Central memory CD8-positive, alpha-beta T cell (primary cell): Measurements from ENCODE around the gene SGMS1.

Source experiments
- ATAC-seq: fragments of 150-1000 bp; cut with Tn5 transposase; replicated peaks from 2 replicates; pipeline ENCODE4 v1.10.0; 2022; ENCODE audit warnings: mild to moderate bottlenecking, moderate FRiP score, moderate number of reproducible peaks; ENCODE audit not compliant: poor library complexity, severe bottlenecking; ENCODE audit errors: extremely low read depth
- DNase-seq, 2 donors: peaks; one replicate each; pipeline ENCODE4 v3.0.0; 2021; ENCODE audit warnings: low spot score in 2 of 2
- H3K27ac Mint-ChIP-seq: one replicate; pipeline ENCODE4 v1.8.0; 2022; ENCODE audit warnings: low read depth, mild to moderate bottlenecking, moderate library complexity, mixed read lengths
- H3K27me3 Mint-ChIP-seq: one replicate; pipeline ENCODE4 v1.8.0; 2022; ENCODE audit warnings: mixed read lengths
- H3K36me3 Mint-ChIP-seq: one replicate; pipeline ENCODE4 v1.8.0; 2022; ENCODE audit warnings: mild to moderate bottlenecking, moderate library complexity, mixed read lengths; ENCODE audit not compliant: insufficient read depth
- H3K4me1 Mint-ChIP-seq: one replicate; pipeline ENCODE4 v1.8.0; 2022; ENCODE audit warnings: mixed read lengths
- H3K4me3 Mint-ChIP-seq: one replicate; pipeline ENCODE4 v1.8.0; 2022; ENCODE audit warnings: mild to moderate bottlenecking, moderate library complexity, mixed read lengths
- H3K9me3 Mint-ChIP-seq: one replicate; pipeline ENCODE4 v1.8.0; 2022; ENCODE audit warnings: mixed read lengths

Gene SGMS1

DNA sequence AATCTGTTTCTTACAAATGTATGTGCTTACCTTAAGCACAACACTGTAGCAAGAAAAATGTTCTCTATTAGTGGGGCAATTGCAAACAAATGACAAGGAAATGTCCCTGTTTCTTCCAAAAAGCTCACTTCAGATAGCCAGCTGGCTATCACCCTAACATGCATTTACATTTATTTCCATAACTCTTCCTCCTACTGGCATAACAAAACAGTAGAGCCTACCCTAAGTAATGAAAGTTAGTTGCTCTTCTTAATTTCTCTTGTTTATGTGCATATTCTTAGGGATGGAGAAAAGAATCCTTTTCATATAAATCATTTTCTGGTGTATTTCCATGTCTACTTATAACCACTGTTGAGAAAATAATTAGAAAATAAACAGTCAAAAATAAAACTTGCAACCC is 100.4 kb downstream of the SGMS1 start:
- DNase-seq (no peak), ATAC-seq (no peak)
- H3K4me1 Mint-ChIP-seq: peaks cover 44% of the 10 kb centered on the region
- no peak overlapping the region for H3K4me3 Mint-ChIP-seq
- no peaks in the 10 kb centered on the region for H3K9me3 Mint-ChIP-seq
- peaks cover 6% of the 10 kb centered on the region for H3K36me3 Mint-ChIP-seq
- no peaks in the 10 kb centered on the region for H3K27me3 Mint-ChIP-seq
- no peak overlapping the region for H3K27ac Mint-ChIP-seq

DNA sequence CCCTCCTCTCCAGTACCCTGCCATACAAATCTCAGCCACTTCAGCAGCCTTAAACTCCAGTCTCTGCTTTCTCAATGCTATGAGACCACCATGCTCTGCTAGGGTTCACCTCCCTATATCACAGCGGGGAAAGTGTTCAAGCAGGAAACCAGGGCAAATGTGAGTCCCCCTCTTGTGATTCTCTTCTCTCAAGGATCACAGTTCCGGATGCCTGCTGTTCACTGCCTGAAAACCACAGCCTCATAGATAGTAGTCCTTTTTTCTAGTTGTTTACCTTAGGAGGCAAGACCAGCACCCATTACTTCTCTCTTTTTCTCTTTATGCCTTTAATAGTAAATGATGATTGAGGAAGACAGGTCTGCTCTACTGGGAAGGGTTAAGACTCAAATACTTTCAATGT is 100.8 kb downstream of the SGMS1 start:
- H3K9me3 Mint-ChIP-seq: no peaks in the 10 kb centered on the region
- no peak for ATAC-seq
- H3K27me3 Mint-ChIP-seq: no peaks in the 10 kb centered on the region
- no peak for DNase-seq
- peaks cover 6% of the 10 kb centered on the region for H3K36me3 Mint-ChIP-seq
- H3K27ac Mint-ChIP-seq: peak overlapping the region; percentile 81
- H3K4me3 Mint-ChIP-seq: no peak overlapping the region
- H3K4me1 Mint-ChIP-seq: peaks cover 43% of the 10 kb centered on the region

DNA sequence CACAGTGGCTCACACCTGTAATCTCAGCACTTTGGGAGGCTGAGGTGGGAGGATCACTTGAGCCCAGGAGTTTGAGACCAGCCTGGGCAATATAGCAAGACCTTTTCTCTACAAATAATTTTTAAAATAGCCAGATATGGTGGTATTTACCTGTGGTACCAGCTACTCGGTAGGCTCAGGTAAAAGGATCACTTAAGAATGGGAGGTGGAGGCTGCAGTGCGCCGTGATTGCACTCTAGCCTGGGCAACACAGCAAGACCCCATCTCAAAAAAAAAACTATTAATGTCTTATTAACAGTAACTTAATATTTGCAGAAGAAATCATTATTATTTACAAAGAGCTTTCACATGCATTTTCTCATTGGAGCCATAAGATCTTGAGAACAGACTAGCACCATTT is 103.6 kb downstream of the SGMS1 start:
- H3K27me3 Mint-ChIP-seq: no peaks in the 10 kb centered on the region
- H3K4me1 Mint-ChIP-seq: peaks cover 46% of the 10 kb centered on the region
- no peak overlapping the region for H3K4me3 Mint-ChIP-seq
- ATAC-seq (no peak), DNase-seq (no peak)
- H3K9me3 Mint-ChIP-seq: no peaks in the 10 kb centered on the region
- peaks cover 8% of the 10 kb centered on the region for H3K36me3 Mint-ChIP-seq
- no peak overlapping the region for H3K27ac Mint-ChIP-seq

DNA sequence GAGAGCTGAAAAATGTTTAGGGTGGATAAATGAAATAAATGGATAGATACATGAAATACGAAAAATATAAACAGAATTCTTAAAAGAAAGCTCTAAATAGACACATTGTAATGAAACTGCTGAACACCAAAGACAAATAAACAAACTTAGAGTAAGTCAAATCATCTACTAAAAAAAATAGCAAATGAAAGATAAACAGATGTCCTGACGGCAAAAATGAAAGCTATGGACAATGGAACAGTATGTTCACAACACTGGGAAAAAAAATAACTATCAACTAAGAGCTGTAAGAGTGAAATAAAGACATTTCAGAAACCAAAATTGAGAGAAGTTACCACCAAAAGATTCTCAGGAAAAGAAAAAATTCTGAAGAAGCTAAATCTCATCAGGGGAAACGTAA is 106.1 kb downstream of the SGMS1 start:
- Mint-ChIP-seq H3K4me1 (peaks cover 47% of the 10 kb centered on the region), H3K27me3 (no peaks in the 10 kb centered on the region), H3K36me3 (peaks cover 13% of the 10 kb centered on the region), H3K9me3 (no peaks in the 10 kb centered on the region), H3K4me3 (no peak overlapping the region), H3K27ac (peak overlapping the region; percentile 50)
- DNase-seq (no peak), ATAC-seq (no peak)

DNA sequence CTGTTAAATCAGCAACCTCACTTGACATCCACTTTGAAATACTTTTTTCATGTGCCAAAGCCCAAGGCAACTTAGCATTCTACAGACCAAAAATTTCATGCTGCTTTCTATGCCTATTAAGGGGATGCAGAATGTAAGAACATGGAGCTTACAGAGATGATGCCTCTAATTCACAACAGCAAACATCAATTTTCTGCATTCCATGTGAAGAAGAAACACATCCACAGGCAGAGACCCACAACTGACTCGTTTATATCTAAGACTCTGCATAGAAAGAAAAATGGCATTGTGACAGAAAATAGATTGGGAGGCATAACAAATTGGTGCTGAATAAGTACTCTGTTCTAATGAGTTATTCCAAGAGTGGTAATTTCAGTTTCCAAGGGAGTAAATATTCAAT is 107.6 kb downstream of the SGMS1 start:
- ATAC-seq: no peak
- Mint-ChIP-seq H3K36me3 (peaks cover 15% of the 10 kb centered on the region), H3K27me3 (no peaks in the 10 kb centered on the region), H3K9me3 (no peaks in the 10 kb centered on the region), H3K4me3 (no peak overlapping the region), H3K27ac (peak overlapping the region; percentile 50), H3K4me1 (peaks cover 47% of the 10 kb centered on the region)
- DNase-seq: no peak

DNA sequence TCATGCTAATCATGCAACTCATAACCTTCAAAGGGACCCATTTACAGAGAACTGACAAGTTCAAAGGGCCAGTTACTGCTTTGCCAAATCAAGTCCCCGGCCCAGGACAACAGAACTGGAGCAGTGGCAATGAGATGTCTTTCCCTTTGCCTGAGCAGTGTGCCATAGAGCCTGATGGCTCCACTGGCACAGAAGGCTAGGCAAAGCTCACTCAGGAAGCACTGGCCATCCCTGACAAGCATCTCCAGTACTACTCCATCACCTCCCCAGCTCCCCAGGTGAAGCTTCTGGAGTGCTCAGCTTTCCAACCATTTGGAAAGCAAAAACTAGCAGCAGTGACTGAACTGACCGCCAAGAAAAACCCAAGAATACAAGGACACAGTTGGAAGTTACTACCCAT is 108.3 kb downstream of the SGMS1 start:
- peaks cover 55% of the 10 kb centered on the region for H3K4me1 Mint-ChIP-seq
- peaks cover 18% of the 10 kb centered on the region for H3K36me3 Mint-ChIP-seq
- no peaks in the 10 kb centered on the region for H3K9me3 Mint-ChIP-seq
- no peak overlapping the region for H3K27ac Mint-ChIP-seq
- H3K27me3 Mint-ChIP-seq: no peaks in the 10 kb centered on the region
- DNase-seq (no peak), ATAC-seq (no peak)
- H3K4me3 Mint-ChIP-seq: no peak overlapping the region

DNA sequence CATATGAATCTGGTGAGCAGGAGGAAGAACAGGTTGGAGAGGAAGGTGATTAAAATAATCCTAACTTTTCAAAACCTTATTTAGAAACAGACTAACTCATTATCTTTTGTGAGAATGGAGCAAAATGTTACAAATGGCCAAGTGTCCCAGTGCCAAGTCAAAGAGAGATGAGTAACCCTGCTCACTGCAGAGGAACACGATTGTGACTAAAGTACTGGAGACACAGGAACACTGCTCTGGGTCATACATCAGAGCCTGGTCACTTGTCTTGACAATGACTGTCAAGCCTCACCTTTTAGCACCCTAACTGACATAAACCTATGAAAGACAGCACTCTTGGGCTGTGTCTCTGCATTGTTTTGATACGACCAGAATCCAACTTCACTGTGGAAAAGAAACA is 108.8 kb downstream of the SGMS1 start:
- H3K36me3 Mint-ChIP-seq: peaks cover 19% of the 10 kb centered on the region
- peaks cover 59% of the 10 kb centered on the region for H3K4me1 Mint-ChIP-seq
- no peaks in the 10 kb centered on the region for H3K9me3 Mint-ChIP-seq
- H3K27me3 Mint-ChIP-seq: no peaks in the 10 kb centered on the region
- DNase-seq (no peak), ATAC-seq (no peak)
- H3K4me3 Mint-ChIP-seq: no peak overlapping the region
- H3K27ac Mint-ChIP-seq: no peak overlapping the region

DNA sequence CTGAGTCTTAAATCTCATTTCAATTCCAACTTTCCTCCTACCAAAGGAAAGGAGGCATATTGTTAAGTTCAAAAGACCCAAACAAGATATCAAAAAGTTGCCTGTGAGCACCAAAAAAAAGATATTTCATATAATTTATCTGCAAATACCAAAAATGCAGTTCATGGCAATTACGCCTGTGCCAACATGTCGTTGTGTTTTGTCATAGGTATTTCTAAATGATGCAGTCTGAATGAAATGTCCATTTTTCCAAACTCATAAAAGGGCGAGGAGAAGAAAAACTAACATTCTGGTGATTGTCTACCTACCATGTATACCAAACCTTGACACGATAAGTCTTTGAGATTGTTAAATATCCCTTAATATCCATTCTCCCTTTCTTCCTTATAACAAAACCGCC is 109.8 kb downstream of the SGMS1 start:
- Mint-ChIP-seq H3K36me3 (peaks cover 14% of the 10 kb centered on the region), H3K9me3 (no peaks in the 10 kb centered on the region), H3K4me3 (no peak overlapping the region), H3K4me1 (peaks cover 68% of the 10 kb centered on the region), H3K27ac (no peak overlapping the region), H3K27me3 (no peaks in the 10 kb centered on the region)
- DNase-seq: no peak
- ATAC-seq: no peak

DNA sequence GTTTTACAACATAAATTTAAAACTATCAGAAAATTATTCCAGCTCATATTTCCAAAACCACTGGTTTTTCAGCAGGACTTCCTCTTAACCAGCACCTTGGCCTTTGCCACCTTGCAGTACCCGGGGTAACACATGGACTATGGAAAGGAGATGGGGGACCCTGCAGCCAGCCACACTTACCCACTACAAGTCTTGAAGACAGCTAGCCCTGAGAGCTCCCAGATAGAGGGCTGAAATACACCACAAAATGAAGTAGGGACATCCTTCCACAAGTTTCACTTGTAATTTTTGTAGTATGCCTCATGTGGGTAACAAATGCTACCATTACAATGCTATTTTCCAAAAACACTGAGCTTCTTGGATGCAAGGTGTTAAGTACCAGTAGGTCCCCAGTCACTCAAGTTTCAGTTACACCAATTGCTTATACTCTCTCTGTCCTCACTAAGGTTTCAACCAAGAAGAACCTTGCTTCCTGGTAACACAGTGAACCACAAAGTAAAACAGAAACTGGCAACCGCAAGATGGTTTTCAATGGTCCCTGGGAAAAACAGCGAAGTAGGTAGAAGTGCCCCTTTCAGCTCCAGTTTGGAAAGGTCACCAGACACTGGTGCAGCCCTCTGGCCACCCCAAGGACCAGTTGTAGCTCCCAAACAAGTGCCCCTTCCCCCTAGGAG is 110.9 kb downstream of the SGMS1 start:
- H3K9me3 Mint-ChIP-seq: no peaks in the 10 kb centered on the region
- H3K36me3 Mint-ChIP-seq: peaks cover 14% of the 10 kb centered on the region
- ATAC-seq (peak; percentile 59), DNase-seq (no peak)
- peak overlapping the region; percentile 74 for H3K4me3 Mint-ChIP-seq
- H3K4me1 Mint-ChIP-seq: peaks cover 75% of the 10 kb centered on the region
- no peaks in the 10 kb centered on the region for H3K27me3 Mint-ChIP-seq
- peak overlapping the region; percentile 61 for H3K27ac Mint-ChIP-seq

DNA sequence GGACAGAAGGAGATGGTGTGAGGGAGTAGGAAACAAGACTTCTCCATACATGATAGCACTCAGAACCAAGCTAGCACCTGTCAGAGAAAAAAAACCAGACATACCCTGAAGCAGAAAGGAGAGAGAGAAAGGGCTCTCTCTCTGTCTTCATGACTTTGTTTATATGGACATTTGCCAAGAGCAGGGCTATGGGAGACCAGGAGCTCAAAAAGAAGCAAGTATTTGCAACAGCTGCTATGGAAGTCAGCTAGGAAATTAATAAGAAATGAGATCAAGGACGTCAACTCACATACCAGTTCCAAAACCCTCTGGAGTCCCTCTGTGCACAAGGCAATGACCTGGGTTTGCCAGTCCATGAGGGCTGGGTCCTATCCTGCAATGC is 111.6 kb downstream of the SGMS1 start:
- no peak for ATAC-seq
- H3K4me1 Mint-ChIP-seq: peaks cover 75% of the 10 kb centered on the region
- DNase-seq: no peak
- no peaks in the 10 kb centered on the region for H3K9me3 Mint-ChIP-seq
- peak overlapping the region; percentile 74 for H3K4me3 Mint-ChIP-seq
- H3K27me3 Mint-ChIP-seq: no peaks in the 10 kb centered on the region
- peaks cover 13% of the 10 kb centered on the region for H3K36me3 Mint-ChIP-seq
- H3K27ac Mint-ChIP-seq: peak overlapping the region; percentile 61

DNA sequence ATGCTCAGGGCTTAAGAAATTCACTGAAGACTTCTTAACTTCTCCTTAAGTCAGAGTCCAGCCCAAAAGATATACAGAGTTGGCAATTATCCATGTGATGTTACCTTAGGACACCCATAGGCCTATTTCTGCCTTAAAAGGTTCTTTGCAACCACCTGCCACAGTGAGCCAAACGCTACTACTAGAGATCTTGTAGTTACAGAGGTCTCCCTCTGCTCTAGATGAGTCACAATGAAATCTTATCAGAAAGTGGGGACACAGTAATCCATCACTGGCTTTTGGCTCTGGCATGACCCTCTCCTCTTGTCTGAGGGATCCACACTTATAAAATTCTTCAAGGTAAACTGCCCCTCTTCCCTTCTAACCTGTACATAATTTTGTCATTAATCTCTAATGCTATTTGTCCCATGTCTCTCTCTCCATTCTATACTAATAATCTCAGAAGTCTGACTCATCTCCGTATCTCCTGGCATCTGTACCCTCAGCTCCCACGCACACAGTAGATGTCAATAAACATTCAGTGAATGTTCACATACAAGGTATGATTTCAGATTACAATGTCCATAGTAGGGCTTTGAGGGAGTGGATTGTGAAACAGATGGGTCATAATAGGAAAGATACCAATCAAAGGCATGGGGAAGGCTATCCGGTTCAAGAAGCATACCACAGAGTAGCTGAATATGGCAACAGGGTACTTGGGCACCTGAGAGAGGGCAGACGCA is 112.1 kb downstream of the SGMS1 start:
- Mint-ChIP-seq H3K27me3 (no peaks in the 10 kb centered on the region), H3K9me3 (no peaks in the 10 kb centered on the region), H3K4me1 (peaks cover 75% of the 10 kb centered on the region), H3K4me3 (peak overlapping the region; percentile 74), H3K36me3 (peaks cover 13% of the 10 kb centered on the region), H3K27ac (peak overlapping the region; percentile 61)
- DNase-seq (no peak), ATAC-seq (no peak)

DNA sequence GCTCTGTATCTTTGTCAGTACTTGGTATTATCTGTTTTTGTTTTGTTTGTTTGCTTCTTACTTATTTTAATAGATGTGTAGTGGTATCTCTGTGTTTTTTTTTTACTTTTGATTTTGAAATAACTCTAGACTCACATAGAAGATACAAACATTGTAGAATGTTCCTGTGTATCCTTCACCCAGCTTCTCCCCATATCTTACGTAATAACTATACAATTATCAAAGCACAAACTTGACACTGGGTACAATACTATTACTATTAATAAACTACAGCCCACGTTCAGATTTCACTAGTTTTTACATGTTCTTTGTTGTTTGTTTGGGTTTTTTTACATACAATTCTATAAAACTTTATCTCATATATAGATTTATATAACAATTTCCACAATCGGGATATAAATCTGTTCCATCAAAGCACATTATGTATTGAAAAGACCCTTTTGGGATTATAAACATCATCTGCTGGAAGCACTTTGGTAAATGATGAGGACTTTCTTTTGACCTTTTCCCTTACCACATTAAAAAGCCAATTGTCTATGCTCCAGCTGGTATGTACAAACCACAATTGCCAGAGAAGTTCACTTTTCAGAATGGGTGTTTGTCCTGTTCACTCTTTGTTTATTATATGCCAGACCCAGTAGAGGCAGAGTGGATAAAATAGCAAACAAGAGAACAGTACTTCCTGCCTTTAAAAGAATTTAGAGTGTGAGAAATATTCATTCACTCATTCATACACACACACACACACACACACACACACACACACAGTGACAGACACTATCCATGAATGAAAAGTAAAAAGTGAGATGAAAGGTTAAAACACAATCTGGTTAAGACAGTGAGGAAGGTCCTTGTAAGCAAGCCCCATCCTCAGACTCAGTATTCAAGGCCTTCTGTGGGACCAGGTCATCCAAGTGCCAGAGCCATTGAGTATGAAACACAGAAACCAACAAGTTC is 113.0 kb downstream of the SGMS1 start:
- H3K4me1 Mint-ChIP-seq: peaks cover 83% of the 10 kb centered on the region
- H3K4me3 Mint-ChIP-seq: no peak overlapping the region
- ATAC-seq (no peak), DNase-seq (no peak)
- H3K9me3 Mint-ChIP-seq: no peaks in the 10 kb centered on the region
- no peaks in the 10 kb centered on the region for H3K27me3 Mint-ChIP-seq
- H3K36me3 Mint-ChIP-seq: peaks cover 13% of the 10 kb centered on the region
- peak overlapping the region; percentile 61 for H3K27ac Mint-ChIP-seq
